GM08714 (cell line): ENCODE results near the gene KRTAP10-1.
"Not testable (repeated sequence)": the region's sequence is repeated elsewhere in the genome, so short reads cannot be mapped to it uniquely, and the experiment has no call there.

Source experiments
- H3K4me3 ChIP-seq: fragments of 200-500 bp; sonication (Bioruptor generic); 2 replicates; pipeline ENCODE4 v1.5.1; 2014; ENCODE audit warnings: mild to moderate bottlenecking, low read length, inconsistent platforms
- ZNF274 ChIP-seq: IDR thresholded peaks from 2 replicates; pipeline ENCODE4 v1.6.1; 2012; ENCODE audit warnings: mild to moderate bottlenecking, low read depth, low read length

The KRTAP10-1 gene, protein sequence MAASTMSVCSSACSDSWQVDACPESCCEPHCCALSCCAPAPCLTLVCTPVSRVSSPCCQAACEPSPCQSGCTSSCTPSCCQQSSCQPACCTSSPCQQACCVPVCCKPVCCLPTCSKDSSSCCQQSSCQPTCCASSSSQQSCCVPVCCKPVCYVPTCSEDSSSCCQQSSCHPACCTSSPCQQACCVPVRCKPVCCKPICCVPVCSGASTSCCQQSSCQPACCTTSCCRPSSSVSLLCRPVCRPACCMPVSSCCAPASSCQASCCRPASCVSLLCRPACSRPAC

DNA sequence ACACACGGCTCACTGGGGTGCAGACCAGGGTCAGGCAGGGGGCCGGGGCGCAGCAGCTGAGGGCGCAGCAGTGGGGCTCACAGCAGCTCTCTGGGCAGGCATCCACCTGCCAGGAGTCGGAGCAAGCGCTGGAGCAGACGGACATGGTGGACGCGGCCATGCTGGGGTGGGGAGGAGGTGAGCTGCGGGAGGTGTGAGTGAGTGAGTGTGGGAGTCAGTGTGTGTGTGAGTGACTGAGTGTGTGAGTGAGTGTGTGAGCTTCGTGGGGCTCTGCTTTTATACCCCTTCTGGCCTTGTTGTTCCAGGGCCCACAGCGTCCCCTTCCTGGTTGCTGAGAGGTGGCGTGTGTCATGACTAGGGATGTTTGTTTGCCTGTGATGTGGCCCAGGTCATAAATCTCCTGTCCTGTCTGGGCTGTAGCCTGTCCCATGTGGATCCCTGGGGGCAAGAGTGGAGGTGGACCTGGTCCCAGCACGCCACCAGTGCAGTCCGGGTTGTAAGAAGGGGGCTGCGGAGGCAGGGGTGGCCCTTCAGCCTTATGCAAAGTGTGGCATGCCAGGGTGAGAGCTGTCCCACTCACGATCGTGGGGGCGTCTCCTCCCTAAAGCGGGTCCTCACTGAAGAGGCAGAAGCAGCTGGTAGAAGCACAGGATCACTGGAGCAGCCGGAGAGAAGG, at the start of gene KRTAP10-1:
Gene KRTAP10-1, minus strand, starts transcription at position 205 of the 676 bp plus-strand sequence. Its CDS starts 45 bp downstream, at position 160.
- H3K4me3 ChIP-seq = no peak within 1 kb of the TSS
- TF ChIP-seq ZNF274 = no peak

DNA sequence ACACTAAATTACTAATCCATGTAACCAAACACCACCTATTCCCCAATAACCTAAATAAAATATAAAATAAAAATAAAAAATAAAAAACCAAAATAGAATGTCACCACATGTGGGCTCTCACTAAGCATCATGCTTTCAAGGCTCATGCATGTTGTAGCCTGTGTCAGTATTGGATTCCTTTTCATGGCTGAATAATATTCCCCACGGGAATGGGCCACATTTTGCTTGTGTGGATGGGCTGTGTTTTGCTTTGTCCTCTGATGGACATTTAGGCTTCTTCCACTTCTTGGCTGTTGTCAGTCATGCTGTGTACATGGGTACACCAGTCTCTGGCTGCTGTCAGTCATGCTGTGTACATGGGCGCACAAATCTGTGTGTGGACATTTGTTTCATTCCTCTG, 49.1 kb upstream of the KRTAP10-1 start:
- no peak for TF ChIP-seq ZNF274
- H3K4me3 ChIP-seq = no peak overlapping the region

DNA sequence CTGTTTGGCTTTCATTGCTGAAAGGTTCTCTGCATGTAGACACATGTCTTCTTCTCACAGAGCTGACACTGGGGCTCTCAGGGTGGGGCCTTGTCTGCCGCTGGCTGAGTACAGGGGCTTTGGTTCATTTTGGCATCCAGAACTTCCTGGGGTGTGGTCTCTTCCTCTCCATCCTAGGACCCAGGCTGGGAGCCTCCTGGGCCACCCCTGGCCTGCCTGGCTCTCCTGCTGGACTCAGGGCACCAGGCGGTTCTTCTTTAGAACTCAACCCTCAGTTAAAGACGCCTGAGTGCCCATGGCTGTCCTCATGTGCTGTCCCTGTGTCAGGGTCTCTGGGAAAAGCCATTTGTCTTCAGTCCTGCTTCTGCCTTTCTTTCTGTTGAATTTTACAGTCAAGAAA, 45.9 kb upstream of the KRTAP10-1 start:
- TF ChIP-seq ZNF274 = no peak
- H3K4me3 ChIP-seq = no peak overlapping the region

DNA sequence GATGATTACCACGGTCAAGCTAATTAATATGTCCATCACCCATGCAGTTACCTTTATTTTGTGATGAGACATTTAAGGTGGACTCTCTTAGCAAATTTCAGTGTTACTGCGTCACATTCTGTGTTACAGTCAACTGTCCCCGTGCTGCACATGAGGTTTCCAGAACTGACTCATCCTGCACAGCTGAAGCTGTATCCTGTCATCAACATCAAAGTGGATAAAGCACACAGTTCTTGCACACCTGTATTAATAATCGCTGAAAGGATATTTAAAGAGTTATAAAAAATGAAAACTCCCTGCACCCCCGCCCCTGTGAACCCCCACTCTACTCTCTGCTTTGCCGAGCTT, 43.8 kb upstream of the KRTAP10-1 start:
- TF ChIP-seq ZNF274 = no peak
- no peak overlapping the region for H3K4me3 ChIP-seq

DNA sequence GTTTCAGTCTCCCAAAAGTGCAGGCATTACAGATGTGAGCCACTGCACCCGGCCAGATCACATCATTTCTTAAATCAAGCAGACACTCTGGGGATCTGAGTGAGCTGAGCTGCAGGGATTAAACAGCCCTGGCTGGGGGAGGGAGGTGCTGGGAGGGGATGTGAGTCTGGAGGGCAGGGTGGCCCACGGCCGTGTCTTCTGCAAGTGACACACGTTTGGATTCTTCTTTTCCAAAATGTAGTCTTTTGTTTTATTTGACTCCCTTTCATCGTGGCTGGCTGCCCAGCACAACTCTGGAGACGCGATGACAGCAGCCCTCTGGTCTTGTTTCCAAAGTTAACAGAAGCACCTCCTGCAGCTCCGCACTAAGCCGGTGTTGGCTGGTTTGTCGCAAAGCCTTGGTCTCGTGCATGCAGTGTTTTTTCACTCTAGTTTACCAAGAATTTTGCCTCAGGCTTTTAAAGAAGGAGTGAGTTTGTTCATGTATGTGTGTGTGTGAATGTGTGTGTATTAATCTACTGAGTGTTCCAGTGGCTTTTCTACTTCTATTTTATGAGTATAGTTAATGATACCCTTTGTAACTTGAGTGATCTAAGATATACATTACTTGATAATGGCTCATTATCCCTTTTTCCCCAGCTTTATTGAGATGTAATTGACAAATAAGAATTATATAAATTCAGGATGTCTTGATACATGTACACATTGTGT, 43.2 kb upstream of the KRTAP10-1 start:
- no peak overlapping the region for H3K4me3 ChIP-seq
- no peak for TF ChIP-seq ZNF274

DNA sequence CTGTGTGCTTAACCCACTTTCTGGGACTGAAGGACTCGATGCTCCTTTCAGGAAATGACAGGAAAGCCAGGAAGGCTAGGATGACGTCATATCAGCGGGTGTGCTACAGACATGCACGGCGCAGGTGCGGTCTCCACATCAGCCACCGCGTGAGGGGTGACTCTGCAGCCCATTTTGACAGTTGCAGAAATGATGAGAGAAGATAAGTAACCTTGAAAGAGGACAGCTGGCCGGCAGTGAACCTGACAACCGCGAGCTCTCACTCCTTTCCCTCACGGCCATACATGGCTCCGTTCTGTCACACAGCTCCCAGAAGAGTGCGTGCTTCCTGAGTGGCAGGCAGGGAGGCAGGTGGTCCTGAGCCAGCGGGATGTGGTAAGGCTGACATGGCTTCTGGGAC, 42.1 kb upstream of the KRTAP10-1 start:
- TF ChIP-seq ZNF274 = no peak
- H3K4me3 ChIP-seq = no peak overlapping the region

DNA sequence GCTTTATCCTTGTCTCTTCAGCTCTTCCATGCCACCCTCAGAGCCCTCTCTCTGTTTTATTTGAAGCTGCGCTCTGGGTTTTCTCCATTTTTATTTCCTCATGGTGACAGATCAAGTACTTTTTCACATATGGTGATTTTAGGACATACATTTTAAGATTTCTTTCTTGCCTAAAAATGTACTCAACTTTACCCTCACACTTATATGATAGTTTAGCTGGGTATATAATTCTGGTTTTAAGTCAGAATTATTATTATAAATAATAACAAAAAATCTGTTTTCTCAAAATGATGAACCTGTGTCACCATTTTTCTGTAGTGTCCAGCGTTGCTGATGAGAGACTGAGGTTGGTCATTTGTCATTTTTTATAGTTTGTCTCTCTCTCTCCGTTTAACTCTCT, 41.2 kb upstream of the KRTAP10-1 start:
- no peak overlapping the region for H3K4me3 ChIP-seq
- TF ChIP-seq ZNF274 = no peak

DNA sequence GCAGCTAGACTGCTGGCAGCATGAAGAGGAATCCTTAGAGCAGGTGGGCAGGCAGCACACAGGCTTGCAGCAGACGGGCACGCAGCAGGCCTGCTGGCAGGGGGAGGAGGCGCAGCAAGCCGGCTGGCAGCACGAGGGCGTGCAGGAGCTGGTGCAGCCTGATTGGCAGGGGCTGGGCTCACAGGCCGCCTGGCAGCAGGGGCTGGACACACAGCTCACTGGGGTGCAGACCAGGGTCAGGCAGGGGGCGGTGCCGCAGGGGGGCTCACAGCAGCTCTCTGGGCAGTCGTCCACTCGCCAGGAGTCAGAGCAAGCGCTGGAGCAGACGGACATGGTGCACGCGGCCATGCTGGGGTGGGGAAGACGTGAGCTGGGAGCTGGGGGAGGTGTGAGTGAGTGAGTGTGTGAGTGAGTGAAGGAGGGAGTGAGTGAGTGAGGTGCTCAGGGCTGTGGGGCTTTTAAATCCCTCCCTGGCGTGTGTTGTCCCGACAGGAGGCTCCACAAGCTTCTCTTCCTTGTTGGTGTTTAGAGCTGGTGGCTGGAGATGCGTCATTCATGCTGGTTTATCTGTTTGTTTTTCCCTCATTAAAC, 40.3 kb upstream of the KRTAP10-1 start, which contains the start of gene KRTAP10-5:
Gene KRTAP10-5, minus strand, starts transcription at position 374 of the 591 bp plus-strand sequence. Its CDS starts 26 bp downstream, at position 348.
- H3K4me3 ChIP-seq = not testable (repeated sequence)

DNA sequence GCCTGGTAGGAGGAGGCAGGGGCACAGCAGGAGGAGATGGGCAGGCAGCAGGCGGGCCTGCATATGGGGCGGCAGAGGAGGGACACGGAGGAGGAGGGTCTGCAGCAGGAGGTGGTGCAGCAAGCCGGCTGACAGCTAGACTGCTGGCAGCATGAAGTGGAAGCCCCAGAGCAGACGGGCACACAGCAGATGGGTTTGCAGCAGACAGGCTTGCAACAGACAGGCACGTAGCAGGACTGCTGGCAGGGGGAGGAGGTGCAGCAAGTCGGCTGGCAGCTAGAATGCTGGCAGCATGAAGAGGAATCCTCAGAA, 39.8 kb upstream of the KRTAP10-1 start:
- no peak for TF ChIP-seq ZNF274
- no peak overlapping the region for H3K4me3 ChIP-seq

DNA sequence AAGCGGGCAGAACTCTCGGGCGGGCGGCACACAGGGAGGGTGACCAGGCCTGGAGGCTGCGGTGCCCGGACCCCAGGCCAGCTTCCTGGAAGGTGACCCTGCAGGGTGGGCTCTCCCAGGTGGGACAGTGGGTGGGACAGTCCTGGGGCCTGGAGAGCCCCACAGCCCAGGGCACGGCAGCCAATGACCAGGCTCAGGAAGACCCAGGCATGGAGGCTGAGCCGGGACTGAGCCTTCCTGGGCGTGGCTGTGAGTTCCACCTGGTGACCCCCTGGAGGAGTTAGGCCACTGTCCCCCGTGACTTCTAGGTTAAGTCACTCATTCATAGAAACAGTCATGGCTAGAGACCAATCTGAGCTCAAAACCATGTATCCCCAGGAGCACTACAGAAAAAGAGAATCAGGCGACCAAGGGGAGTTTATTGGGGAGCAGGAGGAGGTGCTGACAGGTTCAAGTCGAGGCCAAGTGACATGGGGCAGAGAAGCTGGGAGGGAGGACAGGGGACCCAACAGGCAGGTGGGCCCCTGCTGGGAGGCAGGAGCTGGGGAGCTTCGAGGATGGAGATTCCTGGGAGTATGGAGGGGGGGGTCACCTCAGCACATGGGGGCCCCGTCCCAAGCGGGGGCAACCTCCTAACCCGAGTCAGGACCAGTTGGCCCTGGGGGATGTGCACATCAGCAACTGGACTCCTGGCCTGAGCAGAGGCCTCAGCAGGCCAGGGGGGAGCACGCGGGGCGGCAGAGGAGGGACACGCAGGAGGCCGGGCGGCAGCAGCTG, 39.2 kb upstream of the KRTAP10-1 start:
- H3K4me3 ChIP-seq = no peak overlapping the region
- no peak for TF ChIP-seq ZNF274

DNA sequence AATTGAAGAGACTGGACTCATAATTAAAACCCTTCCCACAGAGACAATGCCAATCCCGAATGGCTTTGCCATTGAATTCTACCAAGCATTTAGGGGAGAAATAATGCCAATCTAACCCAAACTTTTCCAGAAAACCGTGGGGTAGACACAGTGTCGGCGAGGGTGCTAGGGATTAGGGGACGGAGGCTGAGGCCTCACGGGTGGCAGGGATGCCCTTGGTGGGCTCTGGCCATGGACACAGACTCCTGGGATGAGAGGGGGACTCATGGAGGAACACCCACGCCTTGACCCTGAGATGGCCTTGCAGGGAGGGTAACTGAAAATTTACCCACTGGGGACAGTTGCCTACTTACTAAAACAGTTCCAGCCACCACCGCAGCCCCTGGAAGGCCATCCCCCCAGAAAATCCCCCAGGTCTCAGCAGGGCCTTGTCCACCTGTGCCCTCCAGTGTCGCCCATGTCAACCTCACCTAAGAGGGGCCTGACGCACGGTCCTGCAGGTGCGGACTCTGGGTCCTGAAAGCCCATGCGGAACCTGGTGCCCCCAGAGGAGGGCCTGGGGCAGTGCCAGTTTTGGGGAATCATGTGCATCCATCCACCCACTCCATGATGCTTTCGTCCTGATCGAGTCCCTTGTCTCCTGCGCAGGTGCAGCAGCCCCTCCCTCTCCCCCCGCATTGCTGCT, 38.5 kb upstream of the KRTAP10-1 start:
- H3K4me3 ChIP-seq = no peak overlapping the region
- TF ChIP-seq ZNF274 = no peak

DNA sequence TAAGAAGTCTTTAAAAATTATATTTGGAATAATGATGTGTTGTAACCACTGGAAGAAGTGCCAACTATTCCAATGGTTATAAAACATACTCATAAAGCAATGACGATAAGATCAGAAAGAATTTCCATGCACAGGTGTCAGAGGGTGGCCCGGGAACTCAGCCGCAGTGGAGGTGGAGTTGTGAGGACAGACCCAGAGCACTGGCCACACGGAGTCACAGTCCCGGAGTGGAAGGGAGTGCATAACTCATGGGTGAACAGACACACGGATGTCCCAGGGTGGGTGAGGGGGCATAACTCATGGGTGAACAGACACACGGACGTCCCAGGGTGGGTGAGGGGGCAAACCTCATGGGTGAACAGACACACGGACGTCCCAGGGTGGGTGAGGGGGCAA, 36.0 kb upstream of the KRTAP10-1 start:
- H3K4me3 ChIP-seq = no peak overlapping the region
- TF ChIP-seq ZNF274 = no peak

DNA sequence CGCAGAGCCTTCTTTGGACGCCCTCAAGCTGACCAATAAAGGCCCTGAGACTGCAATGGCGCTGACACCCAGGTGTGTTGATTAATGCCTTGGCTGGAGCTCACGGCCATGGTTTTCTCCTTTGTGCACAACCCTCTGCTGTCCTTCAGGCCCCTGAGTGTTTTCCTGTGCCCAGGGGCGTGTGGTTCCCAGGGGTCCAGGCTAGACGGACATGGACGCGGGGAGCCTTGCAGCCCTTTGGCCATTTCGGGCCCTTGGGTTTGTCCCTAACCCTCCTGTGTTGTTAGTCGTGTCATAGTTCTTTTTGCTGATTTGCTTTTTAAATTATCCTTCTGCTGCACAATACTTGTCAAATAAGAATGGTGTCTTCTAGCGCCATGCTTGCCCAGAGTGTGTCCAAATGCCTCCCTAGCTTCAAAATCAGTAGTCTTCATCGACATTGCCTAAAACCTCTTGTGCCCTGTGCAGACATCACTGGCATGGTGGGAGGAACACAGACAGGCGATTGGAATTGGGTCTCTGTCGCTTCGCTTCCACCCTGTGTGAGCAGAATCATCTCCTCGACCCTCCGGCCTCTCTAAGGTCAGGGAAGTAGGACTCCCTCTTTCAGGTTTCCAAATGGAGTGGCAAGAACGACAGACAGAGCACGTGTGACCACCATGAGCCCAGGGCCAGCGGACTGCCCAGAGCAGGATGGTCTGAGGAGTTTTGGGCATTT, 35.5 kb upstream of the KRTAP10-1 start:
- no peak overlapping the region for H3K4me3 ChIP-seq
- no peak for TF ChIP-seq ZNF274
